Measurements from ENCODE around the gene HECTD2.
"Not testable (repeated sequence)": the region's sequence is repeated elsewhere in the genome, so short reads cannot be mapped to it uniquely, and the experiment has no call there.

- TF ChIP-seq CTCF (conservative IDR thresholded peaks at IDR 0.05); EZH2 (IDR thresholded peaks at IDR 0.05; ENCODE audit: low read depth): not testable (repeated sequence)
Measured at GRCh38 chr10:91560827-91561226, 150.7 kb downstream of the HECTD2 start.
